Trophoblast cell (in vitro differentiated cells and primary cell): Measurements from ENCODE around the gene SETD7.

ENCODE experiments used
- DNase-seq, 2 donors: peaks; one replicate each; pipeline ENCODE4 v3.0.0-alpha.2; 2016
- H2AFZ ChIP-seq: 2 replicates; pipeline ENCODE4 v1.6.1; 2013; ENCODE audit warnings: low read length, moderate library complexity, mild to moderate bottlenecking; ENCODE audit not compliant: insufficient read depth, poor library complexity
- H2AK5ac ChIP-seq: 2 replicates; pipeline ENCODE4 v1.6.1; 2013; ENCODE audit warnings: mild to moderate bottlenecking, low read length
- H2BK120ac ChIP-seq: 2 replicates; pipeline ENCODE4 v1.6.1; 2013; ENCODE audit warnings: low read length, mild to moderate bottlenecking, moderate library complexity; ENCODE audit not compliant: insufficient read depth, poor library complexity
- H2BK12ac ChIP-seq: 2 replicates; pipeline ENCODE4 v1.6.1; 2013; ENCODE audit warnings: mild to moderate bottlenecking, low read length, moderate library complexity
- H2BK5ac ChIP-seq: 2 replicates; pipeline ENCODE4 v1.6.1; 2013; ENCODE audit warnings: low read length, low read depth, moderate library complexity, mild to moderate bottlenecking; ENCODE audit not compliant: poor library complexity
- H3K14ac ChIP-seq: 2 replicates; pipeline ENCODE4 v1.6.1; 2013; ENCODE audit warnings: mild to moderate bottlenecking, low read length
- H3K18ac ChIP-seq: 2 replicates; pipeline ENCODE4 v1.6.1; 2013; ENCODE audit warnings: mild to moderate bottlenecking, low read length
- H3K23ac ChIP-seq: 2 replicates; pipeline ENCODE4 v1.6.1; 2013; ENCODE audit warnings: low read length
- H3K27ac ChIP-seq: 2 replicates; pipeline ENCODE4 v1.5.1; 2013; ENCODE audit warnings: low read depth, mild to moderate bottlenecking, inconsistent platforms, low read length, moderate library complexity
- H3K27me3 ChIP-seq: 2 replicates; pipeline ENCODE4 v1.6.1; 2013; ENCODE audit warnings: inconsistent platforms, mild to moderate bottlenecking, low read length, moderate library complexity; ENCODE audit not compliant: insufficient read depth
- H3K36me3 ChIP-seq, 2 experiments: 1 replicate in 1 of 2; 2 replicates in 1 of 2; pipeline ENCODE4 v1.6.1; 2013; ENCODE audit warnings: low read length in 2 of 2, mild to moderate bottlenecking in 2 of 2, moderate library complexity in 1 of 2; ENCODE audit not compliant: insufficient read depth in 2 of 2, control insufficient read depth in 1 of 2
- H3K4ac ChIP-seq: 2 replicates; pipeline ENCODE4 v1.6.1; 2013; ENCODE audit warnings: low read depth, mild to moderate bottlenecking, low read length, moderate library complexity
- H3K4me1 ChIP-seq, 2 experiments: 1 replicate in 1 of 2; 2 replicates in 1 of 2; pipeline ENCODE4 v1.6.1; 2013; ENCODE audit warnings: low read length in 2 of 2, mild to moderate bottlenecking in 2 of 2, moderate library complexity in 1 of 2; ENCODE audit not compliant: insufficient read depth in 2 of 2, control insufficient read depth in 1 of 2
- H3K4me2 ChIP-seq: 2 replicates; pipeline ENCODE4 v1.6.1; 2013; ENCODE audit warnings: inconsistent platforms, mild to moderate bottlenecking, low read length, moderate library complexity
- H3K4me3 ChIP-seq: 2 replicates; pipeline ENCODE4 v1.5.1; 2013; ENCODE audit warnings: mild to moderate bottlenecking, low read depth, low read length, inconsistent platforms
- H3K79me1 ChIP-seq: one replicate; pipeline ENCODE4 v1.6.1; 2013; ENCODE audit warnings: low read length
- H3K79me2 ChIP-seq: 2 replicates; pipeline ENCODE4 v1.6.1; 2013; ENCODE audit warnings: low read length, mild to moderate bottlenecking; ENCODE audit not compliant: control insufficient read depth, insufficient read depth, poor library complexity
- H3K9ac ChIP-seq: 2 replicates; pipeline ENCODE4 v1.6.1; 2013; ENCODE audit warnings: mild to moderate bottlenecking, low read length
- H3K9me3 ChIP-seq: 2 replicates; pipeline ENCODE4 v1.6.1; 2013; ENCODE audit warnings: low read depth, mild to moderate bottlenecking, control low read depth, inconsistent platforms, low read length; ENCODE audit not compliant: insufficient read depth
- H4K12ac ChIP-seq: 2 replicates; pipeline ENCODE4 v1.6.1; 2013; ENCODE audit warnings: low read depth, mild to moderate bottlenecking, low read length, moderate library complexity
- H4K8ac ChIP-seq: 2 replicates; pipeline ENCODE4 v1.6.1; 2013; ENCODE audit warnings: low read depth, mild to moderate bottlenecking, low read length, moderate library complexity
- H4K91ac ChIP-seq: one replicate; pipeline ENCODE4 v1.6.1; 2013; ENCODE audit warnings: low read depth, mild to moderate bottlenecking, low read length, moderate library complexity
- WGBS: extraction: QIAGEN DNeasy Blood & Tissue Kit; methylation state at CpG from one replicate; pipeline ENCODE4 v1.1.7; 2013; ENCODE audit warnings: missing lambda C conversion rate; ENCODE audit not compliant: insufficient read length, insufficient coverage; ENCODE audit errors: extremely low coverage; 5-methylcytosine and 5-hydroxymethylcytosine counted together

Gene SETD7

DNA sequence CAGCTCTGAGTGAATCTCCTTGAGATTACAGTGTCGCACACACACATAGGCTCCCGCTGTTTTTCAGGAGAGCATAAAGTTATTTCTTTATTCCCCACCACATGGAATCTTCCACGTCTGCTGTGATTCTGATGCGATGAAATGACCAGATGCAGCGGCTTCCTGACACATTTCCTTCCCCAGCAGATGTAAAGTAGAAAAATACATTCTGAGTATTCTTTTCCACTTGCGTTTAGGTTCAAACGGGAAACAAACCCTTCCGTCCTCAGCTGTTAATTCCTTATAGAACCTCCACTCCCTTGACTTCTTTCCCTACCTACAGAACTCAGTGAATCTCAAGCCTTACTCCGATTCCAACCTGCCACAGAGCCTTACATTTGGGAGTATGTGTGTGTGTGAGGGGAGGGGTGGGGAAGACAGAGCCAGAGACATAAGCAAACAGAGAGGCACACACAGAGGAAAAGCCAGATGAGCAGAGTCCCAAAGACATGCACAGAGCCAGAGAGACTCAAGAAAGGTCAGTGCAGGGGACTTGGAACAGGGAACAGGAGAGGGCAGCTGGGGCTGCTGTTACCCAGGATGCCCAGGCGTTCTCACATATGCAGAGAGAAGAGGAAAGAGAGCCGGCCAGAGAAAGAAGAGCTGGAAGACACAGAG lies 47.3 kb downstream of the SETD7 start:
- DNase-seq, result no peak
- no peak overlapping the region for H3K23ac ChIP-seq
- H3K14ac ChIP-seq, result no peak overlapping the region
- no peak overlapping the region for H3K4ac ChIP-seq
- no peak overlapping the region for H2BK5ac ChIP-seq
- H3K27me3 ChIP-seq, result no peaks in the 10 kb centered on the region
- no peak overlapping the region for H3K27ac ChIP-seq
- no peaks in the 10 kb centered on the region for H3K79me1 ChIP-seq
- no peaks in the 10 kb centered on the region for H3K4me1 ChIP-seq
- H4K8ac ChIP-seq, result no peak overlapping the region
- H3K79me2 ChIP-seq, result no peaks in the 10 kb centered on the region
- H2BK120ac ChIP-seq, result no peak overlapping the region
- WGBS, result no CpG with 5 or more reads among the region's 11 CpGs
- no peak overlapping the region for H3K18ac ChIP-seq
- no peak overlapping the region for H2BK12ac ChIP-seq
- H3K36me3 ChIP-seq, result peaks cover 12 to 19% of the 10 kb centered on the region in 2 experiments
- no peak overlapping the region for H2AFZ ChIP-seq
- H2AK5ac ChIP-seq, result no peak overlapping the region
- H3K9ac ChIP-seq, result no peak overlapping the region
- no peak overlapping the region for H4K91ac ChIP-seq
- no peak overlapping the region for H4K12ac ChIP-seq
- no peak overlapping the region for H3K4me3 ChIP-seq
- no peaks in the 10 kb centered on the region for H3K9me3 ChIP-seq
- no peak overlapping the region for H3K4me2 ChIP-seq

DNA sequence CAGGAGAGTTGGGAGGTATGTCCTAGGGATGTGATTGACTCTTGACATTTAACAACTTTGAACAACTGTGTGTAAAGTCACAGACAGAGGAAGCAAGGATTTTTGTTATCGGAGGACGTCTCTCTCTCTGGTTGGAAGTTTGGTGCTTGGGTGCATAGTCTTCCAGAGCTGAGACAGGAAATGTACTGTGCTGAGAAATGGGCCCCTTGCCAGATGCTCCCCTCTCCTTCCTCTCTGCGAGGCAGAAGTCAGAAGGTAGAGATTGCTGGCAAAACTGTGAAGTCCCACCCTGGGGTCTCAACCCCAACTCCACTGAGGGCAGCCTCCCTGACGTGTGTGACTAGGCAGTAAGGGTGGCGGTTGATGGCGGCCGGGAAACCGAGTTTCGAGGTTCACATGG lies 49.2 kb downstream of the SETD7 start:
- Histone ChIP-seq H2AFZ (no peak overlapping the region), H3K27ac (no peak overlapping the region), H3K79me2 (no peaks in the 10 kb centered on the region), H3K4ac (no peak overlapping the region), H3K4me3 (no peak overlapping the region), H3K36me3 (peaks cover 10 to 19% of the 10 kb centered on the region in 2 experiments), H2BK120ac (no peak overlapping the region), H3K27me3 (no peaks in the 10 kb centered on the region), H3K9me3 (no peaks in the 10 kb centered on the region), H3K4me2 (no peak overlapping the region), H4K91ac (no peak overlapping the region), H3K9ac (no peak overlapping the region), H2BK5ac (no peak overlapping the region), H2BK12ac (no peak overlapping the region), H4K12ac (no peak overlapping the region), H3K4me1 (no peaks in the 10 kb centered on the region), H3K79me1 (no peaks in the 10 kb centered on the region), H2AK5ac (no peak overlapping the region), H3K18ac (no peak overlapping the region), H3K23ac (no peak overlapping the region), H3K14ac (no peak overlapping the region), H4K8ac (no peak overlapping the region)
- no CpG with 5 or more reads among the region's 9 CpGs for WGBS
- DNase-seq, result no peak

GRCh38 chr4:139503622-139504166 lies 52.3 kb downstream of the SETD7 start:
- DNase-seq, result no peak
- H3K23ac ChIP-seq, result no peak overlapping the region
- H2BK12ac ChIP-seq, result no peak overlapping the region
- H2BK5ac ChIP-seq, result no peak overlapping the region
- H3K4me3 ChIP-seq, result no peak overlapping the region
- H3K79me1 ChIP-seq, result no peaks in the 10 kb centered on the region
- H3K27ac ChIP-seq, result no peak overlapping the region
- H3K4ac ChIP-seq, result no peak overlapping the region
- no peak overlapping the region for H4K91ac ChIP-seq
- H2AK5ac ChIP-seq, result no peak overlapping the region
- peaks cover 0 to 4% of the 10 kb centered on the region in 2 experiments for H3K4me1 ChIP-seq
- no peak overlapping the region for H3K9ac ChIP-seq
- H3K27me3 ChIP-seq, result no peaks in the 10 kb centered on the region
- H3K79me2 ChIP-seq, result no peaks in the 10 kb centered on the region
- H3K14ac ChIP-seq, result no peak overlapping the region
- H3K9me3 ChIP-seq, result no peaks in the 10 kb centered on the region
- H4K8ac ChIP-seq, result no peak overlapping the region
- H3K18ac ChIP-seq, result no peak overlapping the region
- H3K36me3 ChIP-seq, result peaks cover 5 to 6% of the 10 kb centered on the region in 2 experiments
- H4K12ac ChIP-seq, result no peak overlapping the region
- H2AFZ ChIP-seq, result no peak overlapping the region
- no peak overlapping the region for H2BK120ac ChIP-seq
- H3K4me2 ChIP-seq, result no peak overlapping the region

GRCh38 chr4:139501927-139502899 lies 53.8 kb downstream of the SETD7 start:
- no peak overlapping the region for H3K14ac ChIP-seq
- H3K9me3 ChIP-seq, result no peaks in the 10 kb centered on the region
- H3K4me3 ChIP-seq, result no peak overlapping the region
- peak overlapping the region; percentile 21 for H3K23ac ChIP-seq
- H4K8ac ChIP-seq, result no peak overlapping the region
- no peak overlapping the region for H2AFZ ChIP-seq
- H2BK5ac ChIP-seq, result no peak overlapping the region
- H3K36me3 ChIP-seq, result peaks cover 4 to 6% of the 10 kb centered on the region in 2 experiments
- no peak overlapping the region for H3K18ac ChIP-seq
- H4K12ac ChIP-seq, result no peak overlapping the region
- no peak overlapping the region for H2BK12ac ChIP-seq
- peak in 1 of 2 donors; percentile 37 for DNase-seq
- H2BK120ac ChIP-seq, result no peak overlapping the region
- no peaks in the 10 kb centered on the region for H3K79me1 ChIP-seq
- H3K79me2 ChIP-seq, result no peaks in the 10 kb centered on the region
- no peak overlapping the region for H2AK5ac ChIP-seq
- no peak overlapping the region for H3K4me2 ChIP-seq
- no CpG with 5 or more reads among the region's 13 CpGs for WGBS
- H3K27me3 ChIP-seq, result no peaks in the 10 kb centered on the region
- H3K4ac ChIP-seq, result no peak overlapping the region
- H3K27ac ChIP-seq, result no peak overlapping the region
- no peak overlapping the region for H3K9ac ChIP-seq
- H3K4me1 ChIP-seq, result peaks cover 0 to 4% of the 10 kb centered on the region in 2 experiments
- H4K91ac ChIP-seq, result no peak overlapping the region
